OCI-LY7 (cell line): Measurements from ENCODE around the gene BMAL2.

Experiments
- CTCF ChIP-seq: fragments of 200-600 bp; sonication (generic); conservative IDR thresholded peaks from 2 replicates; pipeline ENCODE4 v1.5.1; 2014; ENCODE audit warnings: mild to moderate bottlenecking, antibody characterized with exemption, low read length, moderate library complexity, mixed read lengths
- EZH2phosphoT487 ChIP-seq: fragments of 200-600 bp; sonication (generic); IDR thresholded peaks from 2 replicates; pipeline ENCODE4 v1.6.1; 2018; ENCODE audit warnings: low read depth, borderline replicate concordance, mild to moderate bottlenecking, mixed run types, antibody characterized with exemption, low read length, moderate library complexity, mixed read lengths

- TF ChIP-seq CTCF = no peak
- no peak for TF ChIP-seq EZH2phosphoT487
Observed at GRCh38 chr12:27337376-27337775, 4.7 kb downstream of the BMAL2 start.
